22Rv1 (cell line): Measurements from ENCODE around the gene MAN1C1.

Experiments
- H3K27ac ChIP-seq: fragments of 450-650 bp; 2 replicates; pipeline ENCODE4 v1.5.1; 2017
- ZFX ChIP-seq: fragments of 450-650 bp; IDR thresholded peaks from 2 replicates; pipeline ENCODE4 v1.6.1; 2017; ENCODE audit warnings: antibody characterized with exemption, borderline replicate concordance
- TF ChIP-seq, protein P1 (sequence below): fragments of 450-650 bp; IDR thresholded peaks from 2 replicates; pipeline ENCODE4 v1.5.1; 2017; ENCODE audit warnings: mild to moderate bottlenecking

Gene MAN1C1

DNA sequence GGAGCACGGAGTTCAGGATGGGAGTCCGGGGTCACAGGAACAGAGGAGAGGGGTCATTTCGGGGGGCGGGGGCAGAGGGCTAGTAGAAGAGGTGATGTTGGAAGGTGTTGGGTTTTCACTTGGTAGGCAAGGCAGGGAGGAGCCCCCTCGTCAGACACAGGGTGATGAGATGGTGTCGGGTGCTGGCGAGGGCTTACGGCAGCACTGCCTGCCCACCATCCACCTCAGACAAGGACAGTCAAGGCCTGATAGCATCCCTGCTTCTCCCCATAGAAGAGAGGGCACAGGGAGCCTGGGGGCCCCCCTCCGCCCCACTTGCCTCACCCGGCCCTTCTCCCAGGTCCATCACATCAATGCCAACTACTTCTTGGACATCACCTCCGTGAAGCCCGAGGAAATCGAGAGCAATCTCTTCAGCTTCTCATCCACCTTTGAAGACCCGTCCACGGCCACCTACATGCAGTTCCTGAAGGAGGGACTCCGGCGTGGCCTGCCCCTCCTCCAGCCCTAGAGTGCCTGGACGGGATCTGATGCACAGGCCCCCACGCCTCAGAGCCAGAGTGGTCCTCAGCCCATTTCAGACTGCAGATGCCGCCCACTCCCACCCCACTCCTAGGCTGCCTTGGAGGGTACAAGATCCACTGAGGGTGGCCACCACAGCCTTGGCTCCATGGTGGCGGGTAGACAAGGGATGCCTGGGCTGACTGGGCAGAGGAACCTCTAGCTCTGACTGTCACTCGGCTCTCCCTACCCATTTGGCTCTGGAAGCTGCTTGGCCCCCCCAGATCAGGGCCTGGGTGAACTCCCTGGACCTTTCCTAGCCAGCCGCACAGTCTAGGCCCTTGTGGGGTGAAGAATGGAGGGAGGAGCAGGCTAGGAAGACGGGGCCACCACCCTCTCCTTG lies 198.9 kb downstream of the MAN1C1 start:
- H3K27ac ChIP-seq: no peak overlapping the region
- TF ChIP-seq ZFX: no peak
- TF ChIP-seq, protein P1, sequence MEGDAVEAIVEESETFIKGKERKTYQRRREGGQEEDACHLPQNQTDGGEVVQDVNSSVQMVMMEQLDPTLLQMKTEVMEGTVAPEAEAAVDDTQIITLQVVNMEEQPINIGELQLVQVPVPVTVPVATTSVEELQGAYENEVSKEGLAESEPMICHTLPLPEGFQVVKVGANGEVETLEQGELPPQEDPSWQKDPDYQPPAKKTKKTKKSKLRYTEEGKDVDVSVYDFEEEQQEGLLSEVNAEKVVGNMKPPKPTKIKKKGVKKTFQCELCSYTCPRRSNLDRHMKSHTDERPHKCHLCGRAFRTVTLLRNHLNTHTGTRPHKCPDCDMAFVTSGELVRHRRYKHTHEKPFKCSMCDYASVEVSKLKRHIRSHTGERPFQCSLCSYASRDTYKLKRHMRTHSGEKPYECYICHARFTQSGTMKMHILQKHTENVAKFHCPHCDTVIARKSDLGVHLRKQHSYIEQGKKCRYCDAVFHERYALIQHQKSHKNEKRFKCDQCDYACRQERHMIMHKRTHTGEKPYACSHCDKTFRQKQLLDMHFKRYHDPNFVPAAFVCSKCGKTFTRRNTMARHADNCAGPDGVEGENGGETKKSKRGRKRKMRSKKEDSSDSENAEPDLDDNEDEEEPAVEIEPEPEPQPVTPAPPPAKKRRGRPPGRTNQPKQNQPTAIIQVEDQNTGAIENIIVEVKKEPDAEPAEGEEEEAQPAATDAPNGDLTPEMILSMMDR: no peak

GRCh38 chr1:25816112-25816718 lies 199.6 kb downstream of the MAN1C1 start:
- H3K27ac ChIP-seq: no peak overlapping the region
- TF ChIP-seq, protein P1: no peak
- TF ChIP-seq ZFX: no peak

GRCh38 chr1:25817840-25818501 lies 201.4 kb downstream of the MAN1C1 start:
- peak overlapping the region; percentile 96 for H3K27ac ChIP-seq
- no peak for TF ChIP-seq ZFX
- TF ChIP-seq, protein P1: peak; percentile 50

- peak overlapping the region; percentile 96 for H3K27ac ChIP-seq
- no peak for TF ChIP-seq ZFX
- TF ChIP-seq, protein P1: no peak
These were observed 202.0 kb downstream of the MAN1C1 start for GRCh38 chr1:25818569-25818968.

DNA sequence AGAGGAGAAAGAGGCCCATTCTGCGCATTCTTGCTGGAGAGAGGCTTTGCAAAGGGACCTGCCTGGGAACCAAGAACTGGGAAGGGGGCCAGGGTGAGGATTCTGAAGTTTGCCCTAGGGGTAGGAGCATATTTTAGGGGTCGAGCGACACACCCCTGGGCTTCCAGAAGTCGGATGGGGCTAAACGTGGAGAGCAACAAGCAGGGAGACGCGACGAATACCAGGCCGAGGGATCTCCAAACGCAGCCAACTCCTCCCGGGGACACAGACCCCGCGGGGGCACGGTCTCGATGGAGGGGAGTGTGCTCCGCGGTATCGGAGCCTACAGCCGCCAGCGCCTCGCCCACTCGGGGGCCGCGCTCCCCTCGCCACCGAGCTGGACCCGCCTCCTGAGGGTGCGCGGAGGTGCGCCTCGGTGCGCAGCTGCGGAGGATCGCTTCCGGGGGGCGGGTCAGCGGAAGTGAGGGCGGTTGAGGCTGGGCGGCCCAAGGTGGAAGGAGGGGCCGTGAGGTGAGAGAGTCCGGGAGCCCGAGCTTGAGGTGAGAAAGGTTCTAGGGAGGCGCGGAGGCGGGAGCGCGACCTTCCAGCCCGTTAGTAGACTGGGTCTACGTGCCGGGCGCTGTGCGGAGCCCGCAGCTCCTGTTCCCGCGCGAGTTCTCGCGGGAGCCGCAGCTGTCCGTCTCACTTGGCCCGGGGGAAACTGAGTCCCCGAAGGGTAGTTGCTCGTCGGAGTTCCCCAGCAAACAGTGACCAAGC lies 203.1 kb downstream of the MAN1C1 start, which contains the start of gene MTFR1L:
TSS of gene MTFR1L (plus strand) at position 464 of the 756 bp plus-strand sequence. CDS start 3,151 bp downstream, outside the sequence.
- no peak for TF ChIP-seq ZFX
- TF ChIP-seq, protein P1: no peak
- peak within 1 kb of the TSS; percentile 96 for H3K27ac ChIP-seq

- H3K27ac ChIP-seq: peak overlapping the region; percentile 96
- TF ChIP-seq, protein P1: no peak
- no peak for TF ChIP-seq ZFX
These were observed 203.9 kb downstream of the MAN1C1 start for GRCh38 chr1:25820247-25821111.
